ENCODE results near the gene C4A.
"Not testable (repeated sequence)": the region's sequence is repeated elsewhere in the genome, so short reads cannot be mapped to it uniquely, and the experiment has no call there.

- not testable (repeated sequence) for TF ChIP-seq POLR2A (IDR thresholded peaks at IDR 0.05; ENCODE audit: low read depth, low read length); CTCF (conservative IDR thresholded peaks at IDR 0.05; ENCODE audit: low read depth, low read length); SMC3 (IDR thresholded peaks at IDR 0.05; ENCODE audit: low read depth, low read length); USF2 (IDR thresholded peaks at IDR 0.05; ENCODE audit: low read depth, low read length); RCOR1 (IDR thresholded peaks at IDR 0.05; ENCODE audit: insufficient replicate concordance, low read length); RAD21 (IDR thresholded peaks at IDR 0.05; ENCODE audit: low read length); BHLHE40 (IDR thresholded peaks at IDR 0.05; ENCODE audit: low read depth, low read length); RFX5 (IDR thresholded peaks at IDR 0.05; ENCODE audit: low read depth, low read length); CHD1 (IDR thresholded peaks at IDR 0.05; ENCODE audit: low read depth, low read length); ELK1 (IDR thresholded peaks at IDR 0.05; ENCODE audit: borderline replicate concordance, low read depth, low read length); MXI1 (IDR thresholded peaks at IDR 0.05; ENCODE audit: borderline replicate concordance, low read depth, low read length); MAZ (IDR thresholded peaks at IDR 0.05; ENCODE audit: borderline replicate concordance, low read depth, low read length); NFE2L2 (IDR thresholded peaks at IDR 0.05; ENCODE audit: low read depth, low read length)
Measured at GRCh38 chr6:32004393-32004792, 22.5 kb downstream of the C4A start.
